GM23338 (cell line): ENCODE data around the gene FAM117A. TPM values are rescaled to one million over a fixed set of nuclear protein-coding genes. Genes with fewer than 3 reads are reported as not detected.

Experiments
- ATAC-seq: fragments of 200-7000 bp; cut with Tn5 transposase; 3 replicates; pipeline ENCODE4 v1.9.1; 2020
- DNase-seq: peaks from one replicate; pipeline ENCODE4 v3.0.0-alpha.2; 2015; ENCODE audit warnings: low spot score
- H2AFZ ChIP-seq: fragments of 200-600 bp; sonication (generic); 2 replicates; pipeline ENCODE4 v1.8.0; 2016; ENCODE audit warnings: antibody characterized with exemption, mild to moderate bottlenecking, moderate library complexity
- H3F3A ChIP-seq: fragments of 200-600 bp; sonication (generic); replicated peaks from 2 replicates; pipeline ENCODE4 v1.8.0; 2017; ENCODE audit warnings: antibody characterized with exemption, mixed run types, low read depth
- H3K27ac ChIP-seq: fragments of 200-600 bp; sonication (generic); 2 replicates; pipeline ENCODE4 v1.6.1; 2016; ENCODE audit warnings: low read depth
- H3K27me3 ChIP-seq: fragments of 200-600 bp; sonication (generic); 2 replicates; pipeline ENCODE4 v1.8.0; 2016; ENCODE audit warnings: mild to moderate bottlenecking, mixed run types, moderate library complexity; ENCODE audit not compliant: insufficient read depth
- H3K36me3 ChIP-seq: fragments of 200-600 bp; sonication (generic); 2 replicates; pipeline ENCODE4 v1.8.0; 2016; ENCODE audit warnings: mild to moderate bottlenecking; ENCODE audit not compliant: insufficient read depth
- H3K4me1 ChIP-seq: fragments of 200-600 bp; sonication (generic); 2 replicates; pipeline ENCODE4 v1.8.0; 2016; ENCODE audit warnings: mild to moderate bottlenecking, moderate library complexity; ENCODE audit not compliant: insufficient read depth
- H3K4me2 ChIP-seq: fragments of 200-600 bp; sonication (generic); 2 replicates; pipeline ENCODE4 v1.7.1; 2017; ENCODE audit warnings: mixed run types
- H3K4me3 ChIP-seq: fragments of 200-600 bp; sonication (generic); 2 replicates; pipeline ENCODE4 v1.6.1; 2016; ENCODE audit warnings: mixed run types
- H3K79me2 ChIP-seq: fragments of 200-600 bp; sonication (generic); replicated peaks from 2 replicates; pipeline ENCODE4 v1.8.0; 2017; ENCODE audit warnings: mild to moderate bottlenecking; ENCODE audit not compliant: insufficient read depth
- H3K9me2 ChIP-seq: fragments of 200-600 bp; sonication (generic); 2 replicates; pipeline ENCODE4 v1.8.0; 2017; ENCODE audit not compliant: insufficient read depth
- H4K20me1 ChIP-seq: fragments of 200-600 bp; sonication (generic); replicated peaks from 2 replicates; pipeline ENCODE4 v1.8.0; 2017; ENCODE audit warnings: mild to moderate bottlenecking; ENCODE audit not compliant: insufficient read depth
- H3K27ac Mint-ChIP-seq: 2 replicates; pipeline ENCODE4 v1.8.0; 2020; ENCODE audit warnings: inconsistent platforms, mild to moderate bottlenecking, moderate library complexity, mixed read lengths
- H3K27me3 Mint-ChIP-seq: 3 replicates; pipeline ENCODE4 v1.8.0; 2022; ENCODE audit warnings: low read depth, mild to moderate bottlenecking, moderate library complexity, mixed read lengths, inconsistent platforms; ENCODE audit not compliant: insufficient read depth, poor library complexity
- H3K36me3 Mint-ChIP-seq: 3 replicates; pipeline ENCODE4 v1.8.0; 2021; ENCODE audit warnings: low read depth, mild to moderate bottlenecking, inconsistent platforms, moderate library complexity, mixed read lengths
- H3K4me1 Mint-ChIP-seq: 3 replicates; pipeline ENCODE4 v1.8.0; 2020; ENCODE audit warnings: mild to moderate bottlenecking, inconsistent platforms, mixed read lengths
- H3K4me3 Mint-ChIP-seq: 3 replicates; pipeline ENCODE4 v1.8.0; 2021; ENCODE audit warnings: moderate library complexity, mild to moderate bottlenecking, inconsistent platforms, mixed read lengths
- H3K9me3 Mint-ChIP-seq: 3 replicates; pipeline ENCODE4 v1.8.0; 2020; ENCODE audit warnings: moderate library complexity, mild to moderate bottlenecking, inconsistent platforms, mixed read lengths
- CREB1 ChIP-seq: fragments of 250-450 bp; sonication (Bioruptor Pico); IDR thresholded peaks from 2 replicates; pipeline ENCODE4 v1.5.0; 2020; ENCODE audit warnings: low read depth, mild to moderate bottlenecking, moderate library complexity
- CTCF ChIP-seq, 2 experiments: fragments of 200-600 bp in 1 of 2; sonication (generic) in 1 of 2; conservative IDR thresholded peaks; 2 replicates each; pipeline versions ENCODE4 v1.5.1 to v1.6.1; 2016 to 2017; ENCODE audit warnings: antibody characterized with exemption in 2 of 2, low read depth in 2 of 2, mild to moderate bottlenecking in 2 of 2, moderate library complexity in 1 of 2
- ETS1 ChIP-seq: IDR thresholded peaks from 2 replicates; pipeline ENCODE4 v1.6.1; 2016; ENCODE audit warnings: antibody characterized with exemption
- EZH2 ChIP-seq: fragments of 200-600 bp; sonication (generic); IDR thresholded peaks from one replicate; pipeline ENCODE4 v1.8.0; 2017; ENCODE audit warnings: antibody characterized with exemption, mild to moderate bottlenecking, low read depth; ENCODE audit not compliant: unreplicated experiment
- EZH2phosphoT487 ChIP-seq: fragments of 200-600 bp; sonication (generic); IDR thresholded peaks from one replicate; pipeline ENCODE4 v1.8.1; 2018; ENCODE audit warnings: antibody characterized with exemption; ENCODE audit not compliant: unreplicated experiment
- JUNB ChIP-seq: IDR thresholded peaks from one replicate; pipeline ENCODE4 v1.6.1; 2016; ENCODE audit warnings: antibody characterized with exemption; ENCODE audit not compliant: unreplicated experiment
- NANOG ChIP-seq: IDR thresholded peaks from 2 replicates; pipeline ENCODE4 v1.6.1; 2016; ENCODE audit warnings: antibody characterized with exemption, borderline replicate concordance
- POLR2AphosphoS5 ChIP-seq: IDR thresholded peaks from 2 replicates; pipeline ENCODE4 v1.6.1; 2016; ENCODE audit warnings: antibody characterized with exemption, low read depth
- REST ChIP-seq: IDR thresholded peaks from one replicate; pipeline ENCODE4 v1.6.1; 2018; ENCODE audit warnings: antibody characterized with exemption; ENCODE audit not compliant: unreplicated experiment
- STAT1 ChIP-seq: IDR thresholded peaks from one replicate; pipeline ENCODE4 v1.6.1; 2016; ENCODE audit warnings: antibody characterized with exemption; ENCODE audit not compliant: unreplicated experiment
- ZNF114 ChIP-seq: fragments of 250-450 bp; sonication (Bioruptor Pico); IDR thresholded peaks from 2 replicates; pipeline ENCODE4 v1.5.0; 2020; ENCODE audit warnings: mild to moderate bottlenecking, moderate library complexity
- ZNF331 ChIP-seq: fragments of 250-450 bp; sonication (Bioruptor Pico); IDR thresholded peaks from 2 replicates; pipeline ENCODE4 v1.5.0; 2020; ENCODE audit warnings: low read depth, mild to moderate bottlenecking, moderate library complexity
- polyA plus RNA-seq: library from polyadenylated mRNA; unstranded; fragments of >200 nt; fragmentation: Nextera tagmentation; extraction: Ambion mirVana; gene quantifications from 2 replicates; pipeline ENCODE4 v1.2.1, GENCODE V29; 2016
- total RNA-seq: library from RNA; depleted of rRNA; stranded (reverse); fragments of >200 nt; shearing (Covaris generic); gene quantifications from 2 replicates; pipeline ENCODE4 v1.2.3, GENCODE V29; 2014
- TF ChIP-seq, protein P1 (sequence below): fragments of 250-450 bp; sonication (Bioruptor Pico); IDR thresholded peaks from 2 replicates; pipeline ENCODE4 v1.5.0; 2020; ENCODE audit warnings: mild to moderate bottlenecking, moderate library complexity

The FAM117A gene
- total and polyA plus RNA-seq, 2 experiments from 2014 or later, result 21.3 to 46.4 TPM

GRCh38 chr17:49760932-49761558 lies 2.9 kb downstream of the FAM117A start:
- H3K27ac ChIP-seq, result no peak overlapping the region
- peaks cover 8% of the 10 kb centered on the region for H3K36me3 Mint-ChIP-seq
- no peak for ATAC-seq
- no peak for DNase-seq
- H3K9me3 Mint-ChIP-seq, result no peaks in the 10 kb centered on the region; the same call in 1 of the 3 replicates
- H3K4me3 ChIP-seq, result peak overlapping the region; percentile 78; the same call in 1 of the 2 replicates
- H2AFZ ChIP-seq, result no peak overlapping the region
- H3K27ac Mint-ChIP-seq, result 0 out of 2 replicates have a peak overlapping the region, but pooled peaks have one; percentile 63
- peaks cover 62% of the 10 kb centered on the region for H4K20me1 ChIP-seq
- peak overlapping the region; percentile 86 for H3K4me2 ChIP-seq
- peaks cover 11% of the 10 kb centered on the region for H3K27me3 Mint-ChIP-seq
- 0 out of 3 replicates have a peak overlapping the region, but pooled peaks have one; percentile 13 for H3K4me3 Mint-ChIP-seq
- peaks cover 33% of the 10 kb centered on the region for H3K4me1 ChIP-seq
- H3K9me2 ChIP-seq, result no peaks in the 10 kb centered on the region
- H3K36me3 ChIP-seq, result no peaks in the 10 kb centered on the region
- H3F3A ChIP-seq, result no peaks in the 10 kb centered on the region
- no peak for TF ChIP-seq ZNF331
- no peak for TF ChIP-seq CREB1 (CRISPR knock-in tag)
- TF ChIP-seq JUNB, result no peak
- no peak for TF ChIP-seq CTCF (conservative IDR thresholded peaks at IDR 0.05; ENCODE audit: low read depth in 2 of 2)
- TF ChIP-seq STAT1, result no peak
- no peak for TF ChIP-seq REST
- TF ChIP-seq EZH2, result no peak
- no peak for TF ChIP-seq POLR2AphosphoS5
- TF ChIP-seq ETS1, result no peak
- no peak for TF ChIP-seq NANOG
- TF ChIP-seq ZNF114, result no peak
- no peak for TF ChIP-seq EZH2phosphoT487
- TF ChIP-seq, protein P1, sequence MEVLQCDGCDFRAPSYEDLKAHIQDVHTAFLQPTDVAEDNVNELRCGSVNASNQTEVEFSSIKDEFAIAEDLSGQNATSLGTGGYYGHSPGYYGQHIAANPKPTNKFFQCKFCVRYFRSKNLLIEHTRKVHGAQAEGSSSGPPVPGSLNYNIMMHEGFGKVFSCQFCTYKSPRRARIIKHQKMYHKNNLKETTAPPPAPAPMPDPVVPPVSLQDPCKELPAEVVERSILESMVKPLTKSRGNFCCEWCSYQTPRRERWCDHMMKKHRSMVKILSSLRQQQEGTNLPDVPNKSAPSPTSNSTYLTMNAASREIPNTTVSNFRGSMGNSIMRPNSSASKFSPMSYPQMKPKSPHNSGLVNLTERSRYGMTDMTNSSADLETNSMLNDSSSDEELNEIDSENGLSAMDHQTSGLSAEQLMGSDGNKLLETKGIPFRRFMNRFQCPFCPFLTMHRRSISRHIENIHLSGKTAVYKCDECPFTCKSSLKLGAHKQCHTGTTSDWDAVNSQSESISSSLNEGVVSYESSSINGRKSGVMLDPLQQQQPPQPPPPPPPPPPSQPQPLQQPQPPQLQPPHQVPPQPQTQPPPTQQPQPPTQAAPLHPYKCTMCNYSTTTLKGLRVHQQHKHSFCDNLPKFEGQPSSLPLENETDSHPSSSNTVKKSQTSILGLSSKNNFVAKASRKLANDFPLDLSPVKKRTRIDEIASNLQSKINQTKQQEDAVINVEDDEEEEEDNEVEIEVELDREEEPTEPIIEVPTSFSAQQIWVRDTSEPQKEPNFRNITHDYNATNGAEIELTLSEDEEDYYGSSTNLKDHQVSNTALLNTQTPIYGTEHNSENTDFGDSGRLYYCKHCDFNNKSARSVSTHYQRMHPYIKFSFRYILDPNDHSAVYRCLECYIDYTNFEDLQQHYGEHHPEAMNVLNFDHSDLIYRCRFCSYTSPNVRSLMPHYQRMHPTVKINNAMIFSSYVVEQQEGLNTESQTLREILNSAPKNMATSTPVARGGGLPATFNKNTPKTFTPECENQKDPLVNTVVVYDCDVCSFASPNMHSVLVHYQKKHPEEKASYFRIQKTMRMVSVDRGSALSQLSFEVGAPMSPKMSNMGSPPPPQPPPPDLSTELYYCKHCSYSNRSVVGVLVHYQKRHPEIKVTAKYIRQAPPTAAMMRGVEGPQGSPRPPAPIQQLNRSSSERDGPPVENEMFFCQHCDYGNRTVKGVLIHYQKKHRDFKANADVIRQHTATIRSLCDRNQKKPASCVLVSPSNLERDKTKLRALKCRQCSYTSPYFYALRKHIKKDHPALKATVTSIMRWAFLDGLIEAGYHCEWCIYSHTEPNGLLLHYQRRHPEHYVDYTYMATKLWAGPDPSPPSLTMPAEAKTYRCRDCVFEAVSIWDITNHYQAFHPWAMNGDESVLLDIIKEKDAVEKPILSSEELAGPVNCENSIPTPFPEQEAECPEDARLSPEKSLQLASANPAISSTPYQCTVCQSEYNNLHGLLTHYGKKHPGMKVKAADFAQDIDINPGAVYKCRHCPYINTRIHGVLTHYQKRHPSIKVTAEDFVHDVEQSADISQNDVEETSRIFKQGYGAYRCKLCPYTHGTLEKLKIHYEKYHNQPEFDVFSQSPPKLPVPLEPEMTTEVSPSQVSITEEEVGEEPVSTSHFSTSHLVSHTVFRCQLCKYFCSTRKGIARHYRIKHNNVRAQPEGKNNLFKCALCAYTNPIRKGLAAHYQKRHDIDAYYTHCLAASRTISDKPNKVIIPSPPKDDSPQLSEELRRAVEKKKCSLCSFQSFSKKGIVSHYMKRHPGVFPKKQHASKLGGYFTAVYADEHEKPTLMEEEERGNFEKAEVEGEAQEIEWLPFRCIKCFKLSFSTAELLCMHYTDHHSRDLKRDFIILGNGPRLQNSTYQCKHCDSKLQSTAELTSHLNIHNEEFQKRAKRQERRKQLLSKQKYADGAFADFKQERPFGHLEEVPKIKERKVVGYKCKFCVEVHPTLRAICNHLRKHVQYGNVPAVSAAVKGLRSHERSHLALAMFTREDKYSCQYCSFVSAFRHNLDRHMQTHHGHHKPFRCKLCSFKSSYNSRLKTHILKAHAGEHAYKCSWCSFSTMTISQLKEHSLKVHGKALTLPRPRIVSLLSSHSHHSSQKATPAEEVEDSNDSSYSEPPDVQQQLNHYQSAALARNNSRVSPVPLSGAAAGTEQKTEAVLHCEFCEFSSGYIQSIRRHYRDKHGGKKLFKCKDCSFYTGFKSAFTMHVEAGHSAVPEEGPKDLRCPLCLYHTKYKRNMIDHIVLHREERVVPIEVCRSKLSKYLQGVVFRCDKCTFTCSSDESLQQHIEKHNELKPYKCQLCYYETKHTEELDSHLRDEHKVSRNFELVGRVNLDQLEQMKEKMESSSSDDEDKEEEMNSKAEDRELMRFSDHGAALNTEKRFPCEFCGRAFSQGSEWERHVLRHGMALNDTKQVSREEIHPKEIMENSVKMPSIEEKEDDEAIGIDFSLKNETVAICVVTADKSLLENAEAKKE (CRISPR knock-in tag), result no peak
- H3K27me3 ChIP-seq, result no peaks in the 10 kb centered on the region
- peaks cover 74% of the 10 kb centered on the region for H3K79me2 ChIP-seq
- peaks cover 51% of the 10 kb centered on the region for H3K4me1 Mint-ChIP-seq
